GM12874 (cell line): ENCODE results near the gene OBP2A.

ENCODE experiments used
- TF ChIP-seq, protein P1 (sequence below): IDR thresholded peaks from 2 replicates; pipeline ENCODE4 v1.5.1; 2011; ENCODE audit warnings: low read depth, mild to moderate bottlenecking, control low read depth, low read length, moderate library complexity; ENCODE audit not compliant: insufficient read depth

Gene OBP2A

DNA sequence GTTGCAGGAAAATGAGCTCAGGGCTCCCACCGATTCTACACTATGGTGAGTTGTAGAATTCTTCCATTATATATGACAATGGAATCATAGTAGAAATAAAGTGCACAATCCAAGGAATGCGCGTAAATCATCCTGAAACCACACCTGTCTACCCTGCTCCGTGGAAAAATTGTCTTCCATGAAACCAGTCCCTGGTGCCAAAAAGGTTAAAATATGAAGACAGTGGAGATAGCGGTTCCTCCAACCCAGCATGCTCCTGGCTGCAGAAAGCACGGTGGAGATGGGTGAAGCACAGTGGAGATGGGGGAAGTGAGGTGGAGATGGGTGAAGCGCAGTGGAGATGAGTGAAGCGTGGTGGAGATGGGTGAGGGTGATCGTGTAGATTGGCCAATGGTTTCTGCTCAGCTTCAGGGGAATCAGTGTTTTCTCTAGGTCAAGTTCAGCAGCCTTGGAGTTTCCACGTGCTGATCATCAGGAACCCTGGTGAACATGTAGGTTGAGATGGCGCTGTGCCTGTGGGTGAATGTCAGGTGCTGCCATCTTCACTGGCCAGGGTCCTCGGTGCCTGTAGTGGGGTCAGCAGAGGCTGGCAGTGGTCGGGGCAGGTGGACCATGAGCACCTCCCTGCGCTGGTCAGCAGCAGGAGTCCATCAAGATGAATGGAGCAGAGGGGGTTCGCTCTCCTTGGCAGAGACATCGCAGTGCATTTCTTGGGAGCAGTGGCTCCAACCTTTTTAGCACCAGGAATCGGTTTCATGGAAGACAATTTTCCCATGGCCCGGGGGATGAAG, 35.9 kb downstream of the OBP2A start:
- TF ChIP-seq, protein P1, sequence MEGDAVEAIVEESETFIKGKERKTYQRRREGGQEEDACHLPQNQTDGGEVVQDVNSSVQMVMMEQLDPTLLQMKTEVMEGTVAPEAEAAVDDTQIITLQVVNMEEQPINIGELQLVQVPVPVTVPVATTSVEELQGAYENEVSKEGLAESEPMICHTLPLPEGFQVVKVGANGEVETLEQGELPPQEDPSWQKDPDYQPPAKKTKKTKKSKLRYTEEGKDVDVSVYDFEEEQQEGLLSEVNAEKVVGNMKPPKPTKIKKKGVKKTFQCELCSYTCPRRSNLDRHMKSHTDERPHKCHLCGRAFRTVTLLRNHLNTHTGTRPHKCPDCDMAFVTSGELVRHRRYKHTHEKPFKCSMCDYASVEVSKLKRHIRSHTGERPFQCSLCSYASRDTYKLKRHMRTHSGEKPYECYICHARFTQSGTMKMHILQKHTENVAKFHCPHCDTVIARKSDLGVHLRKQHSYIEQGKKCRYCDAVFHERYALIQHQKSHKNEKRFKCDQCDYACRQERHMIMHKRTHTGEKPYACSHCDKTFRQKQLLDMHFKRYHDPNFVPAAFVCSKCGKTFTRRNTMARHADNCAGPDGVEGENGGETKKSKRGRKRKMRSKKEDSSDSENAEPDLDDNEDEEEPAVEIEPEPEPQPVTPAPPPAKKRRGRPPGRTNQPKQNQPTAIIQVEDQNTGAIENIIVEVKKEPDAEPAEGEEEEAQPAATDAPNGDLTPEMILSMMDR = no peak

DNA sequence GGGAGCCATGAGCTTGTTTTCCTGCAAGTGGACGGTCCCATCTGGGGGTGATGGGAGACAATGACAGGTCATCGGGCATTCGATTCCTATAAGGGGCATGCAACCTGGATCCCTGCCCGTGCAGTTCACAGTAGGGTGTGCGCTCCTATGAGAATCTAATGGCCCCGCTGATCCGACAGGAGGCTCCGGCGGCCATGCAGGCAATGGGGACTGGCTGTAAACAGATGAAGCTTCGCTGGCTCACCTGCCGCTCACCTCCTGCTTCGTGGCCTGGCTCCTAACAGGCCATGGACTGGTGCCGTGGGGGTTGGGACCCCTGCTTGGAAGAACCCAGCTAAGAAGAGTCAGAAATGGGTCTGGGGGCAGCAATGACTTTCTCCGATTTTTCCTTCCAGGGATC, 36.6 kb downstream of the OBP2A start:
- TF ChIP-seq, protein P1 = no peak

DNA sequence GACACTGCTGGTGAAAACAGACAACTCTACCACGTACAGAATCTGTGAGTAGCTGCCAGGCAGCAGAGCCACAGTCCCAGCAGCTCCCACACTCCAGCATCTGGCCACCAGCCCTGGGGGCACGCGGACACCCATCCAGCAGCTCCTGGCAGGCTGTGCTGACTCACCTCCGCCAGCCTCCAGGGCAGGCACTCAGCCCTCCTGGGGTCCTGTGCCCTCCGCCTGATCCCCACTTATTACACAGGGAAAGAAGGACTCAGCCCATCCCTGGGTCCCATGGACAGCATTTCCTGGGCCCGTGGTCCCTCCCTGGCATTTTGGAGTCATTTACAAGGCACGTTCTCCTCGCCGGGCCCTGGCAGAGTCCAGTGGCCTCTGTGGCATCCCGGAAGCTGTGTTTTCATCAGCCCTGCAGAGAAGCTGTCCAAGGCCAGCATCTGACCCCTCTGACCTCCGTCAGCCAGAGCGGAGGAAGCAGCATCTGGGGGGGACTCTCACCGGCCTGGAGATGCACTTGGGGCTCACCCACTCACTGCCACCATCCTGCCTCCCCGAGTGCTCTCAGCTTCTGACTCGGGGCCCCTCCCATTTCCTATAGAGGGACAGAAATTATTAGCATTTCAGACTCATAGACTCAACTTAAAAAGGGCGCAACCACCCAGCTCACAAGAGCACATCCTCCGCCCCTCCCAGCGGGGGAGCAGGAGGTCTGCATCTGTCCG, 37.2 kb downstream of the OBP2A start:
- TF ChIP-seq, protein P1 = no peak

DNA sequence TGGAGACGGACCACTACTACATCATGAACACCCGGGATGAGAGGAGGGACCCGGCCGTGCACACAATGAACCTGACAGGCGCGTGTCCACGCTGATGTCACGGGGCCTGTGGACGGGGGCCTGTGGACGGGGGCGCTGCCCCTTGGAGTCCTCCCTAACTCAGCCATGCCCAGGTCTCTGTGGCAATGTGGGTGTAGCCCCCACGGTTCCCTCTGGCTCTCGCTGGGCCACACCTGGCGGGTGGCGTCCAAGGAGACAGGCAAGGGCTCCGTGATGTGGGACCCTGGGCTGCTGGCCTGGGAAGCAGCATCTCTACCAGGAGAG, 37.7 kb downstream of the OBP2A start:
- TF ChIP-seq, protein P1 = no peak

DNA sequence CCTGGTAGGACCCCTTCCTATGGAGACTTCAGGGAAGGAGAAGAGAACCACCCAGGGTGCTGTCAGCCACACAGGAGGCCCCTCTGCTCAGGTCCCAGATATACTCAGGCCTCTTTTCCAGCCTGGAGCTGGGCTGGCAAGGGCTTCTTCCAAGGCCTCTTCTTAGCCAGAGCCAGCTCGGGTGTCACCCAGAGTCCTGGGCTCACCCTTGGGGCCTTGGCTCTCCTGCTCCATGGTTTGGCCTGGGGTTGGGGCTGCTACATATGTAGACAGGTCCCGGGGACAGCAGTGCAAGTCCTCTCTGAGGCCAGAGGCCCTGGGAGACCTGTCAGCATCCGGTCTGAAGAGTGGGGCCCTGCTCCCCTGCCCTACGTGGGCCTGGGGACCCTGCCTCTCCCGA, 38.4 kb downstream of the OBP2A start:
- TF ChIP-seq, protein P1 = no peak

DNA sequence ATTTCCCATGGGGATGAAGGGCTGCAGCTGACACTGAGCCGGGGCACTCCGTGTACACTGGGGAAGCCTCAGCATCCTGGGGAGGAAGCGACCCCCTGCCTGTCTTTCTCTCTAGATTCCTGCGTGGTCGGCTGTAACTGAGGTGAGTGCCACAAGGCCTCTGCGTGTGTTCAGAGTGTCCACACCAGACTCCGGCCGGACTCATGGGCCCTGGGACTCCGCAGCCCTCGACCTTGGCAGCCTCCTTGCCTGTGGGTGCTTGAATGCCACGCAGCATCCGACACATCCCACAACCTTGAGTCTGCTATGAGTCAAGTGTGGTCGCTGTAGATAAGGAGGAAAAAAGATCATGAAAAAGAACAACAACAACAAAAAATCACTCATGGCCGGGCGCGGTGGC, 39.0 kb downstream of the OBP2A start:
- TF ChIP-seq, protein P1 = no peak

DNA sequence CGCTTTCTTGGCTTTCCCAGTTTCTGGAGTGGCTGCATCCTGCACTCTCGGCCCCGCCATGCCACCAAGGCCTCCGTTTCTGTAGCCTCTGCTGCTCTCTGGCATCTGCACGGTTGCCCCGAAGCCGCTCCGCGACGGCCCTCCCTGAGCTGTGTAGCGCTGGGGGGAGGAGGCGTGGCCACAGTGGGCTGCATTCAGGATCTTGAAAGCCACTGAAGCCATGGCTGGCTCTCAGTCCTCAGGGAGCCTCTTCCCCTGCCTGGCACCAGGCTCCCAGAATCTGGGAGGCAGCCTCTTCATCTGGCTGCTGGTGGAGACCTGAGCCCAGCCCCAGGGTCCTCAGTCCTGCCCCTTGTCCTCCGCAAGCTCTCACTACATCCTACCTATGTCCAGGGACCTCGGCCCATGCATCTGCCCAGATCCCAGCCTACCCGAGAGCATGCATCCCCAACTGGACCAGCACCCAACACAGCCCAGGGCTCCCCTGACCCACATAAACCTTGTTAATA, 40.7 kb downstream of the OBP2A start:
- TF ChIP-seq, protein P1 = no peak
